GM19455 (cell line): ENCODE results near the gene OR9K2.
"Not testable (repeated sequence)": the region's sequence is repeated elsewhere in the genome, so short reads cannot be mapped to it uniquely, and the experiment has no call there.

Source experiments
- ATAC-seq: cut with Tn5 transposase; IDR thresholded peaks from one replicate; pipeline ENCODE4 v1.9.1; 2021; ENCODE audit not compliant: unreplicated experiment

Gene OR9K2

DNA sequence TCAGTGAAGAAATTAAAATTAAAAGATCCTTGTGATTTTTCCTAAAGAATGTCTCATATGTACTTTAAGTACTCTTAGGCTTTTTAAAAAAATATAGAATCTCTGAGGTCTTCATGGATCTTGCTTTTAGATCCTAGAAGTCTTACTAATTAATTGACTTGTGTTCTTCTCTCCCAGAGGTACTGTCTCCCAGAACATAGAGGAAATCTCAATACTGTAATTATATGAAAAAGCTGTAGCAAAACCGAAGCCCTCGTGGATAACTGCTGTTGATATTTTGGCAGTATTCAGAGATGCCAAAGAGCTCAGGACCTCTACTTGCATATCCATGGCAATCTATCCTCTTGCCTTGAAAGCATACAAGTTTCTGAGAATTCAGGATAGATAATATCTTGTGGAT lies at the start of gene OR9K2:
TSS of gene OR9K2 (plus strand) at position 301 of the 400 bp plus-strand sequence. CDS start 3,429 bp downstream, outside the sequence.
- no peak for ATAC-seq

DNA sequence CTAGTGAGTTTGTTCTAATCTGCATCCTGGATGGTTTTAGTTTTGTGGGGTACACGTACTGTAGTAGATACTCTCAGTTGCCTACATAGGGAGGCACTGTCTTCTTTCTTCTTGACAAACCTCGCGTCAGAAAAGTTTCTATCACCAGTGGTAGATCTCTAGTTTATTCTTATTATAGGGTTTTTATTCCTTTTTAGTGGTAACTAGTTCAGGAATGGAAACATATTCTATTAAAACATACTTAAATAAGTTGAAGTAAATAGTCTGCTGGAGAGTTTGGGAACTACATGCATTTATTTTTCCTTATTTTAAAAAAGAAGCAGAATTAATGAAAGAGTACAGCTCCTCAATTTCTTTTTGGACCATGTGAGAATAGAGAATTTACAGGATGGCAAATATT lies 33.6 kb upstream of the OR9K2 start:
- no peak for ATAC-seq

DNA sequence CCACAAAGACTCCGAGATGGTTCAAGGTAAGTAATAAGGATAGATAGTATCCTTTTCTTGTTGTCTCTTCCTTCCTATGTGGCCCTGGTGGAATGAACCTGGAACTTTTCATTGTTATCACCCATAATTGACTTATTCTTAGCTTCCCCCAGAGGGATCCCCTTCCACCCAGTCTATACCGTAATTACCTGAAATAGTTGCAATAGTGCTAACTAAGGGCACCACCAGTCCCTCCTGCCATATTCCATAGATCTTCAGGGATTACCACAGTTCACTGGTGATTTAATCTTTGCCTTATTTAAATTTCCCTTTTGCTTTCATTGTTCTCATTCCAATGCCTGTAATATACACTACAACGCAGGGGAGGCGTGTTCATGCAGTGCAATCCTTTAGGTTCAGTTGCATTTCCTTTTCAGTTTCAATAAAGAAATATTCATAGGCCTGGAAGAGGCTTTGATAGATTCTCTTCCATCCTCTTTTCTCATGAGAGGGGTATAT lies 13.8 kb upstream of the OR9K2 start:
- ATAC-seq: no peak

GRCh38 chr12:55116152-55116551 lies 10.1 kb upstream of the OR9K2 start:
- no peak for ATAC-seq

DNA sequence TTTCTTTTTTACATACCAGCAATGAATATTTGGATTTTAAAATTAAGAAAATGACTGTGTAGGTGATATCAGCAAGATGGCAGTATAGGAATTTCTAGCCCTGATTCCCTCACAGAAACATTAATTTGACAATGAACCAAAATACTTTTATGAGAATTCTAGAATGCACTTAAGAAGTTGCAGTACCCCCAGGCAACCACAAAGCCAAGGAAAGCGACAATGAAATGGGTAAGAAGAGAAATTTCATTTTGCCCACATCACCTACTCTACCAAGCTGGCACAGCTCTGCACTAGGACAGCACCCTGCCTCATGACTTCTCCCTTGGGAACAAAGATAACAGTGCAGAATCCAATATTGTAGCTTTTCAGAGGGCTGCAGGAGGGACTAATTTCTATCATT lies 6.6 kb downstream of the OR9K2 start:
- ATAC-seq: no peak

GRCh38 chr12:55142669-55143565 lies 16.7 kb downstream of the OR9K2 start:
- ATAC-seq: no peak

DNA sequence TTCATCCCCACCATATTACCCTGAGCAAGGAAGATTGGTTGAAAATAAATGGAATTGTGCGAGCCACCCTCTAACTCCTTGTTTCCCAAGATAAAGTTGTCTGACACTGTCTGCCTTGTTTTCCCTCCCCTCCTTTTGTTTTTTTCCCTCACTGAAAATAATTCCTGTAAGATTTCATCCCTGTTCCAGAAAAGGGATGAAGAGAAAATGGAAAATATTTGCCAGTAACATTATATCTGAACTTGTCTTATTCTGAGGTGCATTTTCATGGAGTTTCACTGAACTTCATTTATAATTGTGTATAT lies 17.3 kb downstream of the OR9K2 start:
- ATAC-seq: no peak

GRCh38 chr12:55167010-55167640 lies 40.9 kb downstream of the OR9K2 start:
- not testable (repeated sequence) for ATAC-seq

DNA sequence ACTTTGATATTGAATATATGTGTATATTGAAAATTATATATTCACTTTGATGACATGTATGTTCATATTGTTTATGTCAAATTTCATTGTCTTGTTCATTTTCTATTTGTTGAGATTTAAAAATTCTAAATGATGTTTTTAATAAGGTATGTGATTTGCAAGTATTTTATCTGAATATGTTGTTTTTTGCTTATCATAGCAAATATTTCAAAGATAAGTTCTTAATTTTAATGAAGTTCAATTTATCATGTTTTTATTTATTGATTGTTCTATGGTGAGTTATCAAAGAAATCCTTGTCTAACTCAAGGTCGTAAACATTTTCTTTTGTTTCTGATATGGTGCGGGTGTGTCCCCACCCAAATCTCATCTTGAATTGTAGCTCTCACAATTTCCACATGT lies 45.2 kb downstream of the OR9K2 start:
- no peak for ATAC-seq

- ATAC-seq: not testable (repeated sequence)
These were observed 45.6 kb downstream of the OR9K2 start for GRCh38 chr12:55171846-55172245.

- ATAC-seq: no peak
These were observed 46.5 kb downstream of the OR9K2 start for GRCh38 chr12:55172686-55173085.

GRCh38 chr12:55173456-55173855 lies 47.2 kb downstream of the OR9K2 start:
- no peak for ATAC-seq
